ENCODE measurements around the gene APOBEC3B. TPM values are rescaled to one million over a fixed set of nuclear protein-coding genes. Genes with fewer than 3 reads are reported as not detected.

The APOBEC3B gene
- polyA plus RNA-seq, 1 donor from 2014 or later, result not detected

GRCh38 chr22:38964989-38965388 is 17.2 kb upstream of the APOBEC3B start:
- H3K4me3 ChIP-seq (ENCODE audit: low read length), result no peak overlapping the region
- H3K27me3 ChIP-seq (ENCODE audit: insufficient read depth, low read depth, low read length), result no peaks in the 10 kb centered on the region
- H3K9me3 ChIP-seq (ENCODE audit: low read length), result no peaks in the 10 kb centered on the region
- H3F3A ChIP-seq (ENCODE audit: insufficient read depth, low read length, poor library complexity, severe bottlenecking), result no peaks in the 10 kb centered on the region
- H3K36me3 ChIP-seq (ENCODE audit: insufficient read depth, low read length), result no peaks in the 10 kb centered on the region
- H3K9me2 ChIP-seq (ENCODE audit: insufficient read depth, low read length), result no peaks in the 10 kb centered on the region
- no peak overlapping the region for H2AFZ ChIP-seq (ENCODE audit: low read depth, low read length)
- TF ChIP-seq CTCF (IDR thresholded peaks at IDR 0.05; ENCODE audit: poor library complexity, severe bottlenecking) (no peak), EP300 (conservative IDR thresholded peaks at IDR 0.05; ENCODE audit: poor library complexity, severe bottlenecking) (no peak), SMC3 (conservative IDR thresholded peaks at IDR 0.05; ENCODE audit: poor library complexity) (no peak), MXI1 (conservative IDR thresholded peaks at IDR 0.05; ENCODE audit: poor library complexity, severe bottlenecking) (no peak), REST (IDR thresholded peaks at IDR 0.05; ENCODE audit: borderline replicate concordance) (no peak)
- no peaks in the 10 kb centered on the region for H3K79me2 ChIP-seq (replicated peaks; ENCODE audit: insufficient read depth, low read length)
- H3K9ac ChIP-seq (ENCODE audit: low read length), result no peak overlapping the region
- H3K4me2 ChIP-seq (ENCODE audit: low read length), result no peak overlapping the region
- no peak overlapping the region for H3K27ac ChIP-seq (ENCODE audit: low read length)
- no peaks in the 10 kb centered on the region for H4K20me1 ChIP-seq (ENCODE audit: insufficient read depth)

GRCh38 chr22:38965614-38966379 is 16.4 kb upstream of the APOBEC3B start:
- no peak overlapping the region for H3K4me3 ChIP-seq (ENCODE audit: low read length)
- no peaks in the 10 kb centered on the region for H3K36me3 ChIP-seq (ENCODE audit: insufficient read depth, low read length)
- H3K9ac ChIP-seq (ENCODE audit: low read length), result no peak overlapping the region
- no peaks in the 10 kb centered on the region for H3K79me2 ChIP-seq (replicated peaks; ENCODE audit: insufficient read depth, low read length)
- no peak overlapping the region for H2AFZ ChIP-seq (ENCODE audit: low read depth, low read length)
- no peaks in the 10 kb centered on the region for H3F3A ChIP-seq (ENCODE audit: insufficient read depth, low read length, poor library complexity, severe bottlenecking)
- TF ChIP-seq EZH2 (IDR thresholded peaks at IDR 0.05; ENCODE audit: borderline replicate concordance, insufficient read depth, low read length, poor library complexity, severe bottlenecking), result no peak
- no peak for TF ChIP-seq POLR2AphosphoS5 (IDR thresholded peaks at IDR 0.05)
- TF ChIP-seq SMC3 (conservative IDR thresholded peaks at IDR 0.05; ENCODE audit: poor library complexity), result no peak
- TF ChIP-seq MXI1 (conservative IDR thresholded peaks at IDR 0.05; ENCODE audit: poor library complexity, severe bottlenecking), result no peak
- TF ChIP-seq RAD21 (conservative IDR thresholded peaks at IDR 0.05), result no peak
- TF ChIP-seq REST (IDR thresholded peaks at IDR 0.05; ENCODE audit: borderline replicate concordance), result no peak
- no peak for TF ChIP-seq TAF1 (IDR thresholded peaks at IDR 0.05; ENCODE audit: low read depth)
- no peak for TF ChIP-seq EP300 (conservative IDR thresholded peaks at IDR 0.05; ENCODE audit: poor library complexity, severe bottlenecking)
- TF ChIP-seq CTCF (IDR thresholded peaks at IDR 0.05; ENCODE audit: poor library complexity, severe bottlenecking), result no peak
- no peaks in the 10 kb centered on the region for H3K9me3 ChIP-seq (ENCODE audit: low read length)
- no peaks in the 10 kb centered on the region for H3K27me3 ChIP-seq (ENCODE audit: insufficient read depth, low read depth, low read length)
- H3K27ac ChIP-seq (ENCODE audit: low read length), result no peak overlapping the region
- no peaks in the 10 kb centered on the region for H3K9me2 ChIP-seq (ENCODE audit: insufficient read depth, low read length)
- no peak overlapping the region for H3K4me2 ChIP-seq (ENCODE audit: low read length)
- H4K20me1 ChIP-seq (ENCODE audit: insufficient read depth), result no peaks in the 10 kb centered on the region

Data from neural cell (in vitro differentiated cells).